HEK293 (cell line): ENCODE measurements around the gene CCNA2.

Source experiments
- CTCF ChIA-PET: fragments of 350-600 bp; formaldehyde crosslinking; extraction: SDS; loops from one replicate; lab custom pipeline; 2021; ENCODE audit warnings: antibody characterized with exemption; lab: Yijun Ruan, JAX
- POLR2A ChIA-PET: fragments of 300-600 bp; formaldehyde crosslinking; extraction: SDS; loops from one replicate; lab custom pipeline; 2020; ENCODE audit warnings: antibody characterized with exemption, inconsistent platforms; lab: Yijun Ruan, JAX
- H3K27ac ChIP-seq: fragments of 200-500 bp; sonication (Bioruptor generic); 2 replicates; pipeline ENCODE4 v1.5.1; 2014; ENCODE audit warnings: low read depth, low read length, control low read depth, inconsistent platforms; ENCODE audit errors: extremely low read depth
- H3K36me3 ChIP-seq, 2 experiments: fragments of 200-500 bp in 1 of 2; sonication (Bioruptor generic) in 1 of 2; 1 replicate in 1 of 2; 2 replicates in 1 of 2; pipeline ENCODE4 v1.5.1; 2014 to 2017; ENCODE audit warnings: inconsistent platforms in 2 of 2, low read length in 2 of 2; ENCODE audit not compliant: control insufficient read depth in 2 of 2, insufficient read depth in 1 of 2
- H3K4me1 ChIP-seq: fragments of 200-500 bp; sonication (Bioruptor generic); 2 replicates; pipeline ENCODE4 v1.5.1; 2014; ENCODE audit warnings: mild to moderate bottlenecking, low read length, inconsistent platforms; ENCODE audit not compliant: control insufficient read depth, insufficient read depth
- H3K4me3 ChIP-seq: 2 replicates; pipeline ENCODE4 v1.5.1; 2011; ENCODE audit warnings: low read depth, mild to moderate bottlenecking, control low read depth, low read length, moderate library complexity
- H3K9me3 ChIP-seq: fragments of 200-500 bp; sonication (Bioruptor generic); 2 replicates; pipeline ENCODE4 v1.5.1; 2014; ENCODE audit warnings: low read depth, low read length, inconsistent platforms; ENCODE audit not compliant: control insufficient read depth, insufficient read depth
- GLIS2 ChIP-seq: fragments of 450-650 bp; formaldehyde crosslinking; IDR thresholded peaks from 2 replicates; pipeline ENCODE4 v1.5.1; 2016; ENCODE audit warnings: missing biosample characterization, missing genetic modification characterization
- HOXC10 ChIP-seq: sonication (generic); formaldehyde crosslinking; IDR thresholded peaks from 2 replicates; pipeline ENCODE4 v1.8.1; 2023; ENCODE audit warnings: mild to moderate bottlenecking, missing genetic modification reagents
- PRDM1 ChIP-seq: fragments of 450-650 bp; formaldehyde crosslinking; IDR thresholded peaks from 2 replicates; pipeline ENCODE4; 2016; ENCODE audit warnings: missing biosample characterization, missing genetic modification characterization
- SCRT1 ChIP-seq: fragments of 450-650 bp; formaldehyde crosslinking; IDR thresholded peaks from 2 replicates; pipeline ENCODE4 v1.5.1; 2016; ENCODE audit warnings: missing biosample characterization, missing genetic modification characterization, borderline replicate concordance
- SCRT2 ChIP-seq: fragments of 450-650 bp; formaldehyde crosslinking; IDR thresholded peaks from 2 replicates; pipeline ENCODE4 v1.5.1; 2016; ENCODE audit warnings: missing biosample characterization, missing genetic modification characterization
- TCF7L2 ChIP-seq: IDR thresholded peaks from 2 replicates; pipeline ENCODE4 v1.6.1; 2011; ENCODE audit warnings: low read depth, mild to moderate bottlenecking, inconsistent platforms, low read length, moderate library complexity, borderline replicate concordance
- ZNF19 ChIP-seq: fragments of 450-650 bp; formaldehyde crosslinking; IDR thresholded peaks from 2 replicates; pipeline ENCODE4; 2016; ENCODE audit warnings: missing biosample characterization, missing genetic modification characterization, low read depth
- ZNF239 ChIP-seq: fragments of 450-650 bp; formaldehyde crosslinking; IDR thresholded peaks from 2 replicates; pipeline ENCODE4 v1.5.1; 2016; ENCODE audit warnings: missing biosample characterization, missing genetic modification characterization
- ZNF629 ChIP-seq: fragments of 450-650 bp; formaldehyde crosslinking; IDR thresholded peaks from 2 replicates; pipeline ENCODE4 v1.5.1; 2017; ENCODE audit warnings: missing biosample characterization, missing genetic modification characterization
- ZNF660 ChIP-seq: fragments of 450-650 bp; IDR thresholded peaks from 2 replicates; pipeline ENCODE4 v1.5.1; 2018; ENCODE audit warnings: missing biosample characterization, mild to moderate bottlenecking, missing genetic modification characterization
- ZNF707 ChIP-seq: fragments of 450-650 bp; formaldehyde crosslinking; IDR thresholded peaks from 2 replicates; pipeline ENCODE4 v1.5.1; 2016; ENCODE audit warnings: missing biosample characterization, missing genetic modification characterization
- ZNF791 ChIP-seq: fragments of 450-650 bp; formaldehyde crosslinking; IDR thresholded peaks from 2 replicates; pipeline ENCODE4 v1.5.1; 2016; ENCODE audit warnings: missing biosample characterization, missing genetic modification characterization
- ZNF830 ChIP-seq: fragments of 450-650 bp; IDR thresholded peaks from 2 replicates; pipeline ENCODE4 v1.5.0; 2018; ENCODE audit warnings: missing biosample characterization, missing genetic modification characterization, low read depth, mild to moderate bottlenecking, moderate library complexity
- ZNF837 ChIP-seq: fragments of 450-650 bp; formaldehyde crosslinking; IDR thresholded peaks from 2 replicates; pipeline ENCODE4 v1.5.1; 2016; ENCODE audit warnings: missing biosample characterization, missing genetic modification characterization
- ZSCAN18 ChIP-seq: fragments of 450-650 bp; formaldehyde crosslinking; IDR thresholded peaks from 2 replicates; pipeline ENCODE4 v1.5.1; 2016; ENCODE audit warnings: missing biosample characterization, missing genetic modification characterization
- TF ChIP-seq, protein P1 (sequence below): fragments of 450-650 bp; formaldehyde crosslinking; IDR thresholded peaks from 2 replicates; pipeline ENCODE4 v1.5.1; 2016; ENCODE audit warnings: missing biosample characterization, missing genetic modification characterization, low read depth
- TF ChIP-seq, protein P2 (sequence below): fragments of 450-650 bp; formaldehyde crosslinking; IDR thresholded peaks from 2 replicates; pipeline ENCODE4 v1.5.1; 2016; ENCODE audit warnings: missing biosample characterization, missing genetic modification characterization, borderline replicate concordance

Gene CCNA2

DNA sequence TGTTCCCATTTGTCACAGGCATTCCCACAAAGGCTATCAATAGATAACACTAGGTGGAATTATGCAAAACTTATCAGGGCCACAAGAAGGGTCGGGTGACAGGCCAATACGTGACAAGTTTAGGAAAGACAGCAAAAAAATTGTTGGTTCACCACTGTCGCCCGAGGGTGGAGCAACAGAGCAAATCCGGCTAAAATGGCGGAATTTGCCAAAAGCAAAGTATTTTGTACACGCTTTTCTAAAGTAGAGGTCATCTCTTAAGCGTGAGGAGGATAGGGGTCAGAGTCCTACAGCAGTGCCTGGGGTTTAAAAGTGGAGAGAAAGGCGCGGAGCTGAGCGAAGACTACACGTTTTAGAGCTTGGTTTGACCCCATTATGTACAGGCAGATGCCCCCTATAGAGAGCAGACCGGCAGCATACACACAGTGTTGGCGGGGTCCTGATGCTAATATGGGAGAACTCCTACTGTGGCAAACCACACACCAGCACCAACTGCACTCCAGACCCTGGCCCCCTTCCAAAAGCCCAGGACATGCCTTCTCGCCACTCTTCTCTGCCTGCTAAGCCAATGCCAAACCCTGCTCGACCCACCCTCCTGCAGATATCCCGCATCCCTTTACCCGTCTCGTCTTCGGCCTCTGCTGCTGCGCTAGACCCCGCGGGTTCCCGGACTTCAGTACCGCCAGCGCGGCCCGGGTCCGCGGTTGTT, 733 bp downstream of the CCNA2 start (continued):
- TF ChIP-seq GLIS2 (tag by site-specific recombination), result peak; percentile 43
- peak; percentile 34; the same call in 1 of the 2 replicates for TF ChIP-seq ZNF660 (tag by site-specific recombination)

DNA sequence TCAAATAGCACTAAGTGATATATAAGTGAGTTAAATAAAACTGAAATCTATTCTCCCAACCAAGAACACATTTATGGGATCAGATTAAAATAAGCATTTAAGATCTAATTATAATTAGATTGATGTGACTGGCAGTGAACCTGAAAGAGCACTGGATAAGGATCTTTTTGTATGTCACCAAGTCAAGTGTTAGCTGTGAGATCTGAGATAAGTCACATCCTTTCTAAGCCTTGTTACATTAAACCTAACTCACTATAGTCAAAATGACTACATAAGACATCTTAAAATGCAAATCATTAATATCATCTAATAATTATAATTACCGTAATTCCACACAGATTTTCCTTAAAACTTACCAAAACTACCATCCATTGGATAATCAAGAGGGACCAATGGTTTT, 1.6 kb downstream of the CCNA2 start:
- TF ChIP-seq, protein P1, sequence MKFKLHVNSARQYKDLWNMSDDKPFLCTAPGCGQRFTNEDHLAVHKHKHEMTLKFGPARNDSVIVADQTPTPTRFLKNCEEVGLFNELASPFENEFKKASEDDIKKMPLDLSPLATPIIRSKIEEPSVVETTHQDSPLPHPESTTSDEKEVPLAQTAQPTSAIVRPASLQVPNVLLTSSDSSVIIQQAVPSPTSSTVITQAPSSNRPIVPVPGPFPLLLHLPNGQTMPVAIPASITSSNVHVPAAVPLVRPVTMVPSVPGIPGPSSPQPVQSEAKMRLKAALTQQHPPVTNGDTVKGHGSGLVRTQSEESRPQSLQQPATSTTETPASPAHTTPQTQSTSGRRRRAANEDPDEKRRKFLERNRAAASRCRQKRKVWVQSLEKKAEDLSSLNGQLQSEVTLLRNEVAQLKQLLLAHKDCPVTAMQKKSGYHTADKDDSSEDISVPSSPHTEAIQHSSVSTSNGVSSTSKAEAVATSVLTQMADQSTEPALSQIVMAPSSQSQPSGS (tag by site-specific recombination), result no peak
- TF ChIP-seq TCF7L2 (no peak), ZNF19 (tag by site-specific recombination) (no peak), ZNF239 (tag by site-specific recombination) (no peak)
- TF ChIP-seq, all 188 proteins: peak for 0
- ChIA-PET POLR2A (no interaction called here), CTCF (no interaction called here)
- no peak overlapping the region for H3K27ac ChIP-seq
- H3K4me1 ChIP-seq, result no peaks in the 10 kb centered on the region; the same call in 1 of the 2 replicates
- peak overlapping the region; percentile 87 for H3K4me3 ChIP-seq
- no peaks in the 10 kb centered on the region for H3K9me3 ChIP-seq
- peaks cover 15 to 66% of the 10 kb centered on the region in 2 experiments for H3K36me3 ChIP-seq

DNA sequence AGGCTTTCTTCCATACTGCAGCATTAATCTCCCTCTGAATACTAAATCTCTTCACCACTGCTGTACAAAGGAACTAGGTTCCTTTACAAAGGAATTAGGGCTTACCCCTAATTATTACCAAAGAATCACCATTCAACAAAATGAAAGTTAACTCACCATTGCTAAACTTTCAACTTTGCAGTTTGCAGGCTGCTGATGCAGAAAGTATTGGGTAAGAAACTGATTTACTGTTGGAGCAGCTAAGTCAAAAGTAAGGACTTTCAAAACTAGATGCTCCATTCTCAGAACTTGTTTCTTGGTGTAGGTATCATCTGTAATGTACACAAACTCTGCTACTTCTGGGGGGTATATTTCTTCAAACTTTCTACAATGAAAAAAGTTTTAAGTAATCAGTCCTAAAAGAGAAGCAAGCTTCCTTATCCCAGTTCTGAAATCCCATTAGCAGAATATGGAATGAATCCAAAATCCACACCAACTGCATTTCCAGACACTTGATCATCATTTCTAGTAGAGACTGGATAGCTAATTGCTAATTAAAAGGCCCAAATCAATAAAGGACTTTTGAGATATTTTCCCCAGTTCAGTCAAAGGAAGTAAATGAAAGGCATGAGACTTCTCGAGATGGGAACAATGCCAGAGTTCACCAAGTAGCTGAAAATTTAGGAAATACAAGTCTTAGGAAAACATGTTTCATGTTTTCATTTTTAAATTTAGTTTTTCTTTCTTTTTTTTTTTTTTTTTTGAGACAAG, 4.3 kb downstream of the CCNA2 start:
- no peak overlapping the region for H3K27ac ChIP-seq
- TF ChIP-seq ZNF837 (tag by site-specific recombination), result no peak
- TF ChIP-seq ZNF791 (tag by site-specific recombination), result no peak
- TF ChIP-seq PRDM1 (tag by site-specific recombination), result peak; percentile 34
- no peak for TF ChIP-seq ZNF629
- TF ChIP-seq, protein P2, sequence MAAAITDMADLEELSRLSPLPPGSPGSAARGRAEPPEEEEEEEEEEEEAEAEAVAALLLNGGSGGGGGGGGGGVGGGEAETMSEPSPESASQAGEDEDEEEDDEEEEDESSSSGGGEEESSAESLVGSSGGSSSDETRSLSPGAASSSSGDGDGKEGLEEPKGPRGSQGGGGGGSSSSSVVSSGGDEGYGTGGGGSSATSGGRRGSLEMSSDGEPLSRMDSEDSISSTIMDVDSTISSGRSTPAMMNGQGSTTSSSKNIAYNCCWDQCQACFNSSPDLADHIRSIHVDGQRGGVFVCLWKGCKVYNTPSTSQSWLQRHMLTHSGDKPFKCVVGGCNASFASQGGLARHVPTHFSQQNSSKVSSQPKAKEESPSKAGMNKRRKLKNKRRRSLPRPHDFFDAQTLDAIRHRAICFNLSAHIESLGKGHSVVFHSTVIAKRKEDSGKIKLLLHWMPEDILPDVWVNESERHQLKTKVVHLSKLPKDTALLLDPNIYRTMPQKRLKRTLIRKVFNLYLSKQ (tag by site-specific recombination), result no peak
- no peak for TF ChIP-seq ZNF707 (tag by site-specific recombination)
- TF ChIP-seq HOXC10 (CRISPR knock-in tag), result no peak
- no peak for TF ChIP-seq ZNF830
- H3K36me3 ChIP-seq, result peaks cover 38 to 82% of the 10 kb centered on the region in 2 experiments
- ChIA-PET CTCF (no interaction called here), POLR2A (interaction anchor here (0.9 kb wide), 1 partner anchor 9 kb away, joined by 5 read pairs; no protein-coding TSS in a partner anchor)
- no peaks in the 10 kb centered on the region; the same call in 1 of the 2 replicates for H3K4me1 ChIP-seq
- H3K4me3 ChIP-seq, result no peak overlapping the region
- H3K9me3 ChIP-seq, result no peaks in the 10 kb centered on the region

DNA sequence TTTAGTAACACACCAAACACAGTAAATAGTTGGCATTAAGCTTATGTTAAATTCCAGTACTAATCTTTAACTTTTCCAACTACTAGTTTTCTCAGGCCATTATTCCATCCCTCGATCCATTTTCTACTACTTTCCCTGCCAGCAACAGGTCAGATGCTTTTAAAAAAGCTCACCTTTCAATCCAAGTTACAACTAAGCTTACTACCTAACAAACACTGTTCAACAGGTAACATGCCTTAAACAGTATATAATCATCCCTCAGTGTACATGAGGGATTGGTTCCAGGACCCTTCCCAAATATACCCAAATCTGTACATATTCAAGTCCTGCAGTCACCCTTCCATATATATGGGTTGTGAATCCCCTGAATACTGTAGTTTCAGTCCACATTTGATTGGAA, 5.5 kb downstream of the CCNA2 start:
- Histone ChIP-seq H3K36me3 (peaks cover 44 to 92% of the 10 kb centered on the region in 2 experiments), H3K4me3 (no peak overlapping the region), H3K4me1 (no peaks in the 10 kb centered on the region; the same call in 1 of the 2 replicates), H3K27ac (no peak overlapping the region), H3K9me3 (no peaks in the 10 kb centered on the region)
- ChIA-PET POLR2A (no interaction called here), CTCF (interaction anchor here (0.8 kb wide), 1 partner anchor 9 kb away, joined by 4 read pairs; no protein-coding TSS in a partner anchor)
- peak; percentile 91 for TF ChIP-seq SCRT2
- no peak for TF ChIP-seq ZSCAN18 (tag by site-specific recombination)
- TF ChIP-seq SCRT1, result peak; percentile 60; the same call in 1 of the 2 replicates
